Ascending aorta (tissue), 2 donors: ENCODE results near the gene CD3G. TPM values are rescaled to one million over a fixed set of nuclear protein-coding genes. Genes with fewer than 3 reads are reported as not detected.

ENCODE experiments used
- DNase-seq, 2 donors: peaks; one replicate each; pipeline ENCODE4 v3.0.0-alpha.2; 2019; ENCODE audit warnings: low spot score in 2 of 2
- H3K27ac ChIP-seq, 2 donors: fragments of 200-600 bp; sonication (generic); one replicate each; pipeline ENCODE4 v1.5.1; 2016 to 2017; ENCODE audit warnings: mild to moderate bottlenecking in 1 of 2
- H3K27me3 ChIP-seq: fragments of 200-600 bp; sonication (generic); one replicate; pipeline ENCODE4 v1.5.1; 2017
- H3K36me3 ChIP-seq, 2 donors: fragments of 200-600 bp; sonication (generic); one replicate each; pipeline ENCODE4 v1.5.1; 2016
- H3K4me1 ChIP-seq, 2 donors: fragments of 200-600 bp; sonication (generic); one replicate each; pipeline ENCODE4 v1.5.1; 2016 to 2017; ENCODE audit warnings: mild to moderate bottlenecking in 1 of 2
- H3K4me3 ChIP-seq, 2 donors: fragments of 200-600 bp; sonication (generic); one replicate each; pipeline ENCODE4 v1.5.1; 2016 to 2017; ENCODE audit warnings: mild to moderate bottlenecking in 1 of 2
- H3K9me3 ChIP-seq, 2 donors: fragments of 200-600 bp; sonication (generic); one replicate each; pipeline ENCODE4 v1.5.1; 2016
- intact Hi-C: fragments of 100-400 bp; cut with DNase I; formaldehyde crosslinking; loops from one replicate; pipeline ENCODE4 v1.15.1; 2023
- total RNA-seq: library from RNA; depleted of rRNA; stranded (reverse); fragments of >200 nt; gene quantifications from one replicate; pipeline ENCODE4 v1.1.0, GENCODE V29; 2016
- TF ChIP-seq, protein P1 (sequence below), 3 experiments: fragments of 200-600 bp in 2 of 3; fragments of 450-650 bp in 1 of 3; sonication (generic) in 2 of 3; IDR thresholded peaks; one replicate each; pipeline ENCODE4 v1.5.1; 2016 to 2019; ENCODE audit warnings: antibody characterized with exemption in 3 of 3, mild to moderate bottlenecking in 1 of 3, moderate library complexity in 1 of 3

Gene CD3G
- total RNA-seq, 1 donor from 2014 or later, result not detected

DNA sequence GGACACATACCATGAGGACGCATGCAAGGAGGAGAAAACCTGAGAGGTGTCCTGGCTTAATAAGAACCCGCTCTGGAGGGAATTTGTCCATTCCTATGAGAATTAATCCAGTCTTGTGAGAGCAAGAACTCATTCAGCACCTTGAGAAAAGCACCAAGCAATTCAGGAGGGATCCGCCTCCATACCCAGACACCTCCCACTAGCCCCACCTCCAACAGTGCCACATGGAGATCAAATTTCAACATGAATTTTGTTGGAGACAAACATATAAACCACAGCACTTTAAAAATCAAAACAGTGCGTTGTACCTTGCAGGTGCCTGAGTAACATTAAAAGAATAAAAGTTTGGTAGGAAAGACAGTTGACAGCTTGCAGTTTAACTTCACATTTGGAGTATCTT lies 26.6 kb downstream of the CD3G start:
- H3K9me3 ChIP-seq, result no peaks in the 10 kb centered on the region
- H3K27ac ChIP-seq, result no peak overlapping the region
- intact Hi-C loops, result no loop called here
- no peaks in the 10 kb centered on the region for H3K4me1 ChIP-seq
- TF ChIP-seq, protein P1, sequence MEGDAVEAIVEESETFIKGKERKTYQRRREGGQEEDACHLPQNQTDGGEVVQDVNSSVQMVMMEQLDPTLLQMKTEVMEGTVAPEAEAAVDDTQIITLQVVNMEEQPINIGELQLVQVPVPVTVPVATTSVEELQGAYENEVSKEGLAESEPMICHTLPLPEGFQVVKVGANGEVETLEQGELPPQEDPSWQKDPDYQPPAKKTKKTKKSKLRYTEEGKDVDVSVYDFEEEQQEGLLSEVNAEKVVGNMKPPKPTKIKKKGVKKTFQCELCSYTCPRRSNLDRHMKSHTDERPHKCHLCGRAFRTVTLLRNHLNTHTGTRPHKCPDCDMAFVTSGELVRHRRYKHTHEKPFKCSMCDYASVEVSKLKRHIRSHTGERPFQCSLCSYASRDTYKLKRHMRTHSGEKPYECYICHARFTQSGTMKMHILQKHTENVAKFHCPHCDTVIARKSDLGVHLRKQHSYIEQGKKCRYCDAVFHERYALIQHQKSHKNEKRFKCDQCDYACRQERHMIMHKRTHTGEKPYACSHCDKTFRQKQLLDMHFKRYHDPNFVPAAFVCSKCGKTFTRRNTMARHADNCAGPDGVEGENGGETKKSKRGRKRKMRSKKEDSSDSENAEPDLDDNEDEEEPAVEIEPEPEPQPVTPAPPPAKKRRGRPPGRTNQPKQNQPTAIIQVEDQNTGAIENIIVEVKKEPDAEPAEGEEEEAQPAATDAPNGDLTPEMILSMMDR (IDR thresholded peaks at IDR 0.05), result no peak
- peaks cover 83 to 88% of the 10 kb centered on the region in 2 donors for H3K36me3 ChIP-seq
- no peaks in the 10 kb centered on the region for H3K27me3 ChIP-seq
- no peak for DNase-seq
- H3K4me3 ChIP-seq, result no peak overlapping the region

DNA sequence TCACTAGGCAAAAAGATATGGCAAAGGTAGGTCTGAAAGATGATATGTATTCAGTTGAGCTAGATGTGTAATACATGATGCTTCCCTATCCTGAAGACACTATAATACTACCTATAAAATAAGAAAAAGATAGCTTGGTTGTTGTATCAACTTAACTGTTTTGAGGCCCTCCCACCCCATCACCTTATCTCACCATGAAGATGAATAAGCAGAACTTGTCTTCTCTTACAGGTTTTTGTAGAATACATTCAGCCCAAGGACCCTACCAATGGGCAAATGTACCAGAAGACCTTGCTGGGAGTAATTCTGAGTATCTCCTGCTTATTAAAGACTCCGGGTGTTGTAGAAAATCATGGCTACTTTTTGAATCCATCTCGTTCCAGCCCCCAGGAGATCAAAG lies 29.1 kb downstream of the CD3G start:
- peaks cover 86 to 88% of the 10 kb centered on the region in 2 donors for H3K36me3 ChIP-seq

DNA sequence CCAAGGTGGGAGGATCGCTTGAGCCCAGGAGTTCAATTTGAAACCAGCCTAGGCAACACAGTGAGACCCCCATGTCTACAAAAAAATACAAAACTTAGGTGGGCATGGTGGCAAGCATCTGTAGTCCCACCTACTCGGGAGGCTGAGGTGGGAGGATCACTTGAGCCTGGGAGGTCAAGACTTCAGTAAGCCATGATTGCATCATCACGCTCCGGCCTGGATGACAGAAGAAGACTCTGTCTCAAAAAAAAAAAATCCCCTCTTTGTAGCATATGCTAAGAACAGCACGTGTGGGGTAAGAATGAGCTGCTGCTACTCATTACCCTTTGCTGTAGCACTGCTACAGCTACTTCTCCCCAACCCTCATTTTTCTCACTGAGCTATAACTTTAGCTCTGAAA lies 29.7 kb downstream of the CD3G start:
- no peak overlapping the region for H3K27ac ChIP-seq
- intact Hi-C loops, result no loop called here
- no peaks in the 10 kb centered on the region for H3K27me3 ChIP-seq
- DNase-seq, result no peak
- H3K4me3 ChIP-seq, result no peak overlapping the region
- H3K9me3 ChIP-seq, result no peaks in the 10 kb centered on the region
- peaks cover 86% of the 10 kb centered on the region in 2 donors for H3K36me3 ChIP-seq
- H3K4me1 ChIP-seq, result no peaks in the 10 kb centered on the region
- TF ChIP-seq, protein P1 (IDR thresholded peaks at IDR 0.05), result no peak

More for the DNA sequence above, 29.1 kb downstream of the CD3G start:
- TF ChIP-seq, protein P1 (IDR thresholded peaks at IDR 0.05), result no peak
- H3K9me3 ChIP-seq, result no peaks in the 10 kb centered on the region
- H3K4me1 ChIP-seq, result no peaks in the 10 kb centered on the region
- no peak overlapping the region for H3K4me3 ChIP-seq
- DNase-seq, result no peak
- no peak overlapping the region for H3K27ac ChIP-seq
- intact Hi-C loops, result no loop called here
- H3K27me3 ChIP-seq, result no peaks in the 10 kb centered on the region

DNA sequence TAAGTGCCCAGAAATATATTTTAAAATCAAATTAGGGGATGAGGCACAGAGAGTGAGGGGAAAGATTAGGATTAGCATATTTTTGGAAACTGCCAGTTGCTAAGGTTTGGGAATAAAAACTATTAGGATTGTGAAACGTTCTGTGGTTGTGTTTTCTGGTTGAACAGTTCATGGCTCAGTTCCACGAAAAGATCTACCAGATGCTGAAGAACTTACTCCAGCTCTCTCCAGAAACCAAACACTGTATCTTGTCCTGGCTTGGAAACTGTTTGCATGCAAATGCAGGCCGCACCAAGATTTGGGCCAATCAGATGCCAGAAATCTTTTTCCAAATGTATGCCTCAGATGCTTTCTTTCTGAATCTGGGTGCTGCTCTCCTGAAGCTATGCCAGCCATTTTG lies 30.6 kb downstream of the CD3G start:
- Histone ChIP-seq H3K27ac (no peak overlapping the region), H3K4me3 (no peak overlapping the region), H3K27me3 (no peaks in the 10 kb centered on the region), H3K9me3 (no peaks in the 10 kb centered on the region), H3K36me3 (peaks cover 86% of the 10 kb centered on the region in 2 donors), H3K4me1 (no peaks in the 10 kb centered on the region)
- DNase-seq, result no peak
- intact Hi-C loops, result no loop called here
- TF ChIP-seq, protein P1 (IDR thresholded peaks at IDR 0.05), result no peak

DNA sequence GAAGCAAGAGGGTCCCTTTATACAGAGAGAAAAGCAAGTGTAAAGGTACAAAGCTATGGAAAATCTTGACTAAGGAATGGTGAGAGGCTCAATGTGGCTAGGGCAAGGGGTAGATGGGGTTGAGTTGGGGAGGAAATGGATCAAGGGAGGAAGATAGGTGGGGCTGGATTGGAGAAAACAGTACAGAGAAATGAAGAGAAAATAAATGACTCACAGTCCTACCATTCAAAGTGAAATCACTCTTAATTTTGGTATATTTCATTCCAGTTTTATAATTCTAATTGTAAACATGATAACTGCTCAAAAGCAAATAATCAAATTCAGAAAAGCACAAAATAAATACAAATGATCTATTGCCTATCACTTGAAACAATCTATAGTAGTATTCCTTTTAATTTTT lies 31.8 kb downstream of the CD3G start:
- Histone ChIP-seq H3K9me3 (no peaks in the 10 kb centered on the region), H3K4me1 (no peaks in the 10 kb centered on the region), H3K36me3 (peaks cover 84 to 86% of the 10 kb centered on the region in 2 donors), H3K4me3 (no peak overlapping the region), H3K27ac (no peak overlapping the region), H3K27me3 (no peaks in the 10 kb centered on the region)
- intact Hi-C loops, result no loop called here
- DNase-seq, result no peak
- TF ChIP-seq, protein P1 (IDR thresholded peaks at IDR 0.05), result no peak

DNA sequence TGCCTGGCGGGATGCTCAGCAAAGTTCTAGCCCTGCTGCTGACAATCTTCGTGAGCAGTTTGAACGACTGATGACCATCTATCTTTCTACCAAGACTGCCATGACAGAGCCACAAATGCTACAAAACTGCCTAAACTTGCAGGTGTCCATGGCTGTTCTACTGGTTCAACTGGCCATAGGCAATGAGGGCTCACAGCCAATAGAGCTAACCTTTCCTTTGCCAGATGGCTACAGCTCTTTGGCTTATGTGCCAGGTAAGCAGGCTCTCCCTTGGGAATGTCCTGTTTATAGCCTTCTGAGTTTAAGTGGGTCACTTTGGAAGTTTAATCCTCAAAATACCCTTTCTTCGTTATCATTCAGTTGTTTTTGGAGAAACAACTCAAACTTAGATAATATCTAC lies 35.4 kb downstream of the CD3G start:
- Histone ChIP-seq H3K4me3 (no peak overlapping the region), H3K4me1 (no peaks in the 10 kb centered on the region), H3K27me3 (no peaks in the 10 kb centered on the region), H3K9me3 (no peaks in the 10 kb centered on the region), H3K36me3 (peaks cover 86 to 87% of the 10 kb centered on the region in 2 donors), H3K27ac (no peak overlapping the region)
- TF ChIP-seq, protein P1 (IDR thresholded peaks at IDR 0.05), result no peak
- intact Hi-C loops, result no loop called here
- DNase-seq, result no peak
